SU-DHL-6 (cell line): ENCODE results near the gene DIS3L2.

Source experiments
- H2AFZ ChIP-seq: fragments of 200-600 bp; sonication (generic); 2 replicates; pipeline ENCODE4 v1.6.1; 2014; ENCODE audit warnings: low read depth, mild to moderate bottlenecking, moderate library complexity, mixed read lengths, antibody characterized with exemption, low read length; ENCODE audit not compliant: severe bottlenecking
- H3F3A ChIP-seq: fragments of 200-600 bp; shearing (Covaris generic); 2 replicates; pipeline ENCODE4 v1.6.0; 2016; ENCODE audit warnings: antibody characterized with exemption, mild to moderate bottlenecking; ENCODE audit not compliant: insufficient read depth
- H3K27ac ChIP-seq: fragments of 200-600 bp; sonication (generic); 2 replicates; pipeline ENCODE4 v1.5.1; 2016; ENCODE audit warnings: low read depth, mild to moderate bottlenecking, low read length, moderate library complexity, mixed read lengths
- H3K27me3 ChIP-seq: fragments of 200-600 bp; sonication (generic), shearing (Covaris generic); 2 replicates; pipeline ENCODE4 v1.6.0; 2014; ENCODE audit warnings: mild to moderate bottlenecking, low read length
- H3K36me3 ChIP-seq: fragments of 200-600 bp; sonication (generic); 2 replicates; pipeline ENCODE4 v1.6.1; 2014; ENCODE audit warnings: mild to moderate bottlenecking, low read length, mixed read lengths
- H3K4me2 ChIP-seq: fragments of 300-600, 200-600 bp; shearing (Covaris generic), sonication (generic); 2 replicates; pipeline ENCODE4 v1.6.0; 2014; ENCODE audit warnings: low read length, low read depth, mild to moderate bottlenecking; ENCODE audit not compliant: poor library complexity, severe bottlenecking
- H3K4me3 ChIP-seq: fragments of 200-600 bp; sonication (generic); 2 replicates; pipeline ENCODE4 v1.5.1; 2014; ENCODE audit warnings: antibody characterized with exemption, low read length, mild to moderate bottlenecking, mixed read lengths; ENCODE audit not compliant: insufficient read depth, poor library complexity, severe bottlenecking
- H3K79me2 ChIP-seq: fragments of 200-600 bp; sonication (generic); 2 replicates; pipeline ENCODE4 v1.6.1; 2014; ENCODE audit warnings: mild to moderate bottlenecking, low read length, moderate library complexity; ENCODE audit not compliant: insufficient read depth
- H3K9ac ChIP-seq: fragments of 200-600 bp; sonication (generic); 2 replicates; pipeline ENCODE4 v1.7.0; 2014; ENCODE audit warnings: mild to moderate bottlenecking, low read length
- H3K9me2 ChIP-seq: fragments of 200-600 bp; sonication (generic); replicated peaks from 2 replicates; pipeline ENCODE4 v1.6.1; 2014; ENCODE audit warnings: low read length; ENCODE audit not compliant: insufficient read depth
- H3K9me3 ChIP-seq: fragments of 200-600 bp; sonication (generic); 2 replicates; pipeline ENCODE4 v1.6.1; 2014; ENCODE audit warnings: low read length, mixed read lengths; ENCODE audit not compliant: insufficient read depth
- H4K20me1 ChIP-seq: fragments of 200-600 bp; sonication (generic); 2 replicates; pipeline ENCODE4 v1.6.1; 2014; ENCODE audit warnings: low read depth, mild to moderate bottlenecking, antibody characterized with exemption, low read length, moderate library complexity, mixed read lengths
- EZH2phosphoT487 ChIP-seq: fragments of 200-600 bp; sonication (generic), shearing (Covaris generic); conservative IDR thresholded peaks from 2 replicates; pipeline ENCODE4 v1.6.1; 2018; ENCODE audit warnings: mild to moderate bottlenecking, antibody characterized with exemption, low read length, moderate library complexity, mixed read lengths
- TF ChIP-seq, protein P1 (sequence below): fragments of 200-600 bp; sonication (generic); IDR thresholded peaks from one replicate; pipeline ENCODE4 v1.5.1; 2017; ENCODE audit warnings: antibody characterized with exemption, mild to moderate bottlenecking, low read length, moderate library complexity; ENCODE audit not compliant: insufficient read depth, poor library complexity, severe bottlenecking

The DIS3L2 gene

GRCh38 chr2:231984992-231985391 is 23.5 kb downstream of the DIS3L2 start:
- no peak for TF ChIP-seq EZH2phosphoT487
- TF ChIP-seq, protein P1, sequence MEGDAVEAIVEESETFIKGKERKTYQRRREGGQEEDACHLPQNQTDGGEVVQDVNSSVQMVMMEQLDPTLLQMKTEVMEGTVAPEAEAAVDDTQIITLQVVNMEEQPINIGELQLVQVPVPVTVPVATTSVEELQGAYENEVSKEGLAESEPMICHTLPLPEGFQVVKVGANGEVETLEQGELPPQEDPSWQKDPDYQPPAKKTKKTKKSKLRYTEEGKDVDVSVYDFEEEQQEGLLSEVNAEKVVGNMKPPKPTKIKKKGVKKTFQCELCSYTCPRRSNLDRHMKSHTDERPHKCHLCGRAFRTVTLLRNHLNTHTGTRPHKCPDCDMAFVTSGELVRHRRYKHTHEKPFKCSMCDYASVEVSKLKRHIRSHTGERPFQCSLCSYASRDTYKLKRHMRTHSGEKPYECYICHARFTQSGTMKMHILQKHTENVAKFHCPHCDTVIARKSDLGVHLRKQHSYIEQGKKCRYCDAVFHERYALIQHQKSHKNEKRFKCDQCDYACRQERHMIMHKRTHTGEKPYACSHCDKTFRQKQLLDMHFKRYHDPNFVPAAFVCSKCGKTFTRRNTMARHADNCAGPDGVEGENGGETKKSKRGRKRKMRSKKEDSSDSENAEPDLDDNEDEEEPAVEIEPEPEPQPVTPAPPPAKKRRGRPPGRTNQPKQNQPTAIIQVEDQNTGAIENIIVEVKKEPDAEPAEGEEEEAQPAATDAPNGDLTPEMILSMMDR, result no peak
- H3K9me2 ChIP-seq, result no peaks in the 10 kb centered on the region
- no peak overlapping the region for H2AFZ ChIP-seq
- no peaks in the 10 kb centered on the region for H3K36me3 ChIP-seq
- H3K4me2 ChIP-seq, result no peak overlapping the region
- no peaks in the 10 kb centered on the region for H3K9me3 ChIP-seq
- H4K20me1 ChIP-seq, result no peaks in the 10 kb centered on the region
- H3K4me3 ChIP-seq, result no peak overlapping the region
- no peaks in the 10 kb centered on the region for H3K79me2 ChIP-seq
- no peak overlapping the region for H3K9ac ChIP-seq
- no peaks in the 10 kb centered on the region for H3K27me3 ChIP-seq
- H3K27ac ChIP-seq, result no peak overlapping the region
- no peaks in the 10 kb centered on the region for H3F3A ChIP-seq

- no peak overlapping the region for H3K4me3 ChIP-seq
- H2AFZ ChIP-seq, result no peak overlapping the region
- no peak overlapping the region for H3K9ac ChIP-seq
- H3K9me3 ChIP-seq, result no peaks in the 10 kb centered on the region
- no peaks in the 10 kb centered on the region for H3F3A ChIP-seq
- H4K20me1 ChIP-seq, result no peaks in the 10 kb centered on the region
- H3K4me2 ChIP-seq, result no peak overlapping the region
- TF ChIP-seq, protein P1, result no peak
- no peak for TF ChIP-seq EZH2phosphoT487
- H3K27me3 ChIP-seq, result no peaks in the 10 kb centered on the region
- H3K79me2 ChIP-seq, result no peaks in the 10 kb centered on the region
- no peaks in the 10 kb centered on the region for H3K9me2 ChIP-seq
- H3K36me3 ChIP-seq, result no peaks in the 10 kb centered on the region
- H3K27ac ChIP-seq, result no peak overlapping the region
These were observed 24.3 kb downstream of the DIS3L2 start for GRCh38 chr2:231985823-231986261.

GRCh38 chr2:231987124-231987727 is 25.7 kb downstream of the DIS3L2 start:
- H3K79me2 ChIP-seq, result no peaks in the 10 kb centered on the region

More at GRCh38 chr2:231987124-231987727, 25.7 kb downstream of the DIS3L2 start:
- Histone ChIP-seq H4K20me1 (no peaks in the 10 kb centered on the region), H2AFZ (no peak overlapping the region), H3K27me3 (no peaks in the 10 kb centered on the region), H3K27ac (no peak overlapping the region), H3K4me3 (no peak overlapping the region), H3F3A (no peaks in the 10 kb centered on the region), H3K4me2 (no peak overlapping the region), H3K9me3 (no peaks in the 10 kb centered on the region), H3K36me3 (no peaks in the 10 kb centered on the region), H3K9ac (no peak overlapping the region), H3K9me2 (no peaks in the 10 kb centered on the region)
- TF ChIP-seq, protein P1, result no peak
